Hepatocyte (in vitro differentiated cells): ENCODE measurements around the gene TCAF1. TPM values are rescaled to one million over a fixed set of nuclear protein-coding genes. Genes with fewer than 3 reads are reported as not detected.
"Not testable (repeated sequence)": the region's sequence is repeated elsewhere in the genome, so short reads cannot be mapped to it uniquely, and the experiment has no call there.

Source experiments
- DNase-seq: peaks from one replicate; pipeline ENCODE4 v3.0.0-alpha.2; 2016; ENCODE audit warnings: low spot score
- H2AFZ ChIP-seq: fragments of 200-600 bp; sonication (generic); 2 replicates; pipeline ENCODE4 v1.6.0; 2016; ENCODE audit warnings: antibody characterized with exemption, mild to moderate bottlenecking
- H3K27ac ChIP-seq: fragments of 200-600 bp; sonication (generic); 2 replicates; pipeline ENCODE4 v1.5.1; 2016; ENCODE audit warnings: mild to moderate bottlenecking
- H3K27me3 ChIP-seq: fragments of 200-600 bp; sonication (generic); 2 replicates; pipeline ENCODE4 v1.6.1; 2016
- H3K36me3 ChIP-seq: fragments of 200-600 bp; sonication (generic); replicated peaks from 2 replicates; pipeline ENCODE4 v1.5.1; 2016; ENCODE audit warnings: low read depth; ENCODE audit not compliant: insufficient read depth
- H3K4me1 ChIP-seq: fragments of 200-600 bp; sonication (generic); 2 replicates; pipeline ENCODE4 v1.5.1; 2016; ENCODE audit warnings: mild to moderate bottlenecking, moderate library complexity; ENCODE audit not compliant: insufficient read depth
- H3K4me2 ChIP-seq: fragments of 200-600 bp; sonication (generic); 2 replicates; pipeline ENCODE4 v1.6.0; 2016
- H3K4me3 ChIP-seq: fragments of 200-600 bp; sonication (generic); 2 replicates; pipeline ENCODE4 v1.5.1; 2016; ENCODE audit warnings: mild to moderate bottlenecking
- H3K79me2 ChIP-seq: fragments of 200-600 bp; sonication (generic); 2 replicates; pipeline ENCODE4 v1.6.0; 2017; ENCODE audit warnings: mild to moderate bottlenecking
- H3K9me2 ChIP-seq: fragments of 200-600 bp; sonication (generic); replicated peaks from 2 replicates; pipeline ENCODE4 v1.6.0; 2017; ENCODE audit warnings: mild to moderate bottlenecking; ENCODE audit not compliant: insufficient read depth
- H3K9me3 ChIP-seq: fragments of 200-600 bp; sonication (generic); 2 replicates; pipeline ENCODE4 v1.5.1; 2016; ENCODE audit warnings: low read depth, mild to moderate bottlenecking
- H4K20me1 ChIP-seq: fragments of 200-600 bp; sonication (generic); 2 replicates; pipeline ENCODE4 v1.6.0; 2016; ENCODE audit warnings: mild to moderate bottlenecking; ENCODE audit not compliant: insufficient read depth, poor library complexity, severe bottlenecking
- EZH2 ChIP-seq: fragments of 200-600 bp; sonication (generic); IDR thresholded peaks from 2 replicates; pipeline ENCODE4 v1.6.1; 2016; ENCODE audit warnings: antibody characterized with exemption, mild to moderate bottlenecking, borderline replicate concordance
- EZH2phosphoT487 ChIP-seq: fragments of 200-600 bp; sonication (generic); IDR thresholded peaks from one replicate; pipeline ENCODE4 v1.6.1; 2018; ENCODE audit warnings: antibody characterized with exemption, mild to moderate bottlenecking, low read depth, moderate library complexity; ENCODE audit not compliant: unreplicated experiment, severe bottlenecking
- WGBS: methylation state at CpG from one replicate; pipeline ENCODE4 v1.1.6; 2016; ENCODE audit warnings: low lambda C conversion rate; ENCODE audit errors: missing lambda C conversion rate; 5-methylcytosine and 5-hydroxymethylcytosine counted together
- polyA plus RNA-seq: library from polyadenylated mRNA; unstranded; fragments of >200 nt; fragmentation: Nextera tagmentation; extraction: Ambion mirVana; gene quantifications from 2 replicates; pipeline ENCODE4 v1.2.1, GENCODE V29; 2016
- total RNA-seq: library from RNA; depleted of rRNA; stranded (reverse); fragments of >200 nt; gene quantifications from 2 replicates; pipeline ENCODE4 v1.2.3, GENCODE V29; 2014
- TF ChIP-seq, protein P1 (sequence below): fragments of 200-600 bp; sonication (generic); IDR thresholded peaks from 2 replicates; pipeline ENCODE4 v1.5.1; 2016; ENCODE audit warnings: antibody characterized with exemption, mild to moderate bottlenecking; ENCODE audit not compliant: poor library complexity

The TCAF1 gene
- total and polyA plus RNA-seq, 2 experiments from 2014 or later: 59.6 to 121 TPM

DNA sequence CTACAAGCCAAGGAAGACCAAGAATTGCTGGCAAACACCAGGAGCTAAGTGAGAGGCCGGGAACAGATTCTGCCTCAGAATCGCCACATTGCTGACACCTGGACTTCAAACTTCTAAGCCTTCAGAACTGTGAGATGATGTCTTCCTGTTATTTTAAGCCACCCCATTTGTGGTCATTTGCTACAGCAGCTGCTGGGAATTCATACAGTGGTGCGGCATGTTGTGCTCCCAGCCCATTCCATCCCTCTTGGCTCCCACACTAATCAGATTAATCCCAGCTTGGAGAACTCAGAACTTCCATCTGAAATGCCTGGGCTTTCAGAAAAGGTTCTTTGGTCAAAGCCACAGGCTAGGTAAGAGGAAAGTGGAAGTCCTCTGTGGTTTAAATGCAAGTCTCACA lies 24.9 kb downstream of the TCAF1 start:
- TF ChIP-seq, protein P1, sequence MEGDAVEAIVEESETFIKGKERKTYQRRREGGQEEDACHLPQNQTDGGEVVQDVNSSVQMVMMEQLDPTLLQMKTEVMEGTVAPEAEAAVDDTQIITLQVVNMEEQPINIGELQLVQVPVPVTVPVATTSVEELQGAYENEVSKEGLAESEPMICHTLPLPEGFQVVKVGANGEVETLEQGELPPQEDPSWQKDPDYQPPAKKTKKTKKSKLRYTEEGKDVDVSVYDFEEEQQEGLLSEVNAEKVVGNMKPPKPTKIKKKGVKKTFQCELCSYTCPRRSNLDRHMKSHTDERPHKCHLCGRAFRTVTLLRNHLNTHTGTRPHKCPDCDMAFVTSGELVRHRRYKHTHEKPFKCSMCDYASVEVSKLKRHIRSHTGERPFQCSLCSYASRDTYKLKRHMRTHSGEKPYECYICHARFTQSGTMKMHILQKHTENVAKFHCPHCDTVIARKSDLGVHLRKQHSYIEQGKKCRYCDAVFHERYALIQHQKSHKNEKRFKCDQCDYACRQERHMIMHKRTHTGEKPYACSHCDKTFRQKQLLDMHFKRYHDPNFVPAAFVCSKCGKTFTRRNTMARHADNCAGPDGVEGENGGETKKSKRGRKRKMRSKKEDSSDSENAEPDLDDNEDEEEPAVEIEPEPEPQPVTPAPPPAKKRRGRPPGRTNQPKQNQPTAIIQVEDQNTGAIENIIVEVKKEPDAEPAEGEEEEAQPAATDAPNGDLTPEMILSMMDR: no peak
- no peak for TF ChIP-seq EZH2
- no peak for TF ChIP-seq EZH2phosphoT487
- no peak for DNase-seq
- H3K9me2 ChIP-seq: no peaks in the 10 kb centered on the region
- no peak overlapping the region for H2AFZ ChIP-seq
- H3K36me3 ChIP-seq: no peaks in the 10 kb centered on the region
- peaks cover 38% of the 10 kb centered on the region for H4K20me1 ChIP-seq
- no peak overlapping the region for H3K4me2 ChIP-seq
- H3K79me2 ChIP-seq: peaks cover 69% of the 10 kb centered on the region
- no peaks in the 10 kb centered on the region for H3K9me3 ChIP-seq
- no peak overlapping the region for H3K4me3 ChIP-seq
- peaks cover 7% of the 10 kb centered on the region for H3K4me1 ChIP-seq
- 98% methylated on average over 3 of the region's 3 CpGs for WGBS
- H3K27ac ChIP-seq: no peak overlapping the region
- no peaks in the 10 kb centered on the region for H3K27me3 ChIP-seq

DNA sequence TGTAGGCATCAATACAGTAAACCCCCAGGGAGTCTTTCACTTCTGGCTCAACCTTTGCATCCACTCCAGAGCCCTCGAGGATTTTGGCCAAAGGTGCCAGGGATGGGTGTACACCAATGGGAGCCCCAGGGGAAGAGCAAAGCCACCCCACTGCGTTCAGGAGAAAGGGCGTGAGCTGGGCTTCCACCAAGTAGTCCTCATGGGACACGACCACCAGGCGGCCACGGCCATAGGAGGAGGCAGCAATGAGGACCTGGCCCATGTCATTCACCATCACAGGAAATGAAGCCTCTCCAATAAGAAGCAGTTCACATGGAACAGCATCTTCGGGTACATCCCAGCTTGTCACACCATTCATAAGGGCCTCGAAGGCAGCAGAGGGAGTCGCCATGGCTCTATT lies 25.8 kb downstream of the TCAF1 start:
- Histone ChIP-seq H3K27ac (no peak overlapping the region), H2AFZ (no peak overlapping the region), H3K36me3 (no peaks in the 10 kb centered on the region), H3K4me3 (no peak overlapping the region), H3K79me2 (peaks cover 64% of the 10 kb centered on the region), H3K9me3 (no peaks in the 10 kb centered on the region), H4K20me1 (peaks cover 34% of the 10 kb centered on the region), H3K9me2 (no peaks in the 10 kb centered on the region), H3K4me1 (peaks cover 3% of the 10 kb centered on the region), H3K27me3 (no peaks in the 10 kb centered on the region), H3K4me2 (no peak overlapping the region)
- TF ChIP-seq, protein P1: no peak
- TF ChIP-seq EZH2 (no peak), EZH2phosphoT487 (no peak)
- WGBS: 95% methylated on average over 9 of the region's 9 CpGs
- no peak for DNase-seq

DNA sequence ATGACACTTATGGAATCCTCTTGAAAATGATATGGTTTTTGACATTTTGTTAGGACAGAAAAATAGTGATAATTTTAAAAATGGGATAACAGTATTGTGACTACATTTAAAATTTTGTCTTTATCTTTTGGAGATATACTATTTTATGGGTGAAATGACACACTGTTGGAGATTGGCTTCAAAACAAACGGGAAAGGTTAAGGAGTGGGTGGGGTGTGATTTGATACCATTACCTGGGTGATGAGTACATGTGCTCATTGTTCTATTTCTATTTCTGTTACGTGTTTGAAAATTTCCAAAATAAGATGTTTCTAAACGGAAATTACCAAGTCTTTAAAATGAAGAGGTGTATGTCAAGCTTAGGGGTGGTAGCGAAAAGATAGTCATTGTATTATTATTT lies 28.7 kb downstream of the TCAF1 start:
- not testable (repeated sequence) for H2AFZ ChIP-seq
- H3K79me2 ChIP-seq: peaks cover 34% of the 10 kb centered on the region
- WGBS: 95% methylated on average over 3 of the region's 4 CpGs

DNA sequence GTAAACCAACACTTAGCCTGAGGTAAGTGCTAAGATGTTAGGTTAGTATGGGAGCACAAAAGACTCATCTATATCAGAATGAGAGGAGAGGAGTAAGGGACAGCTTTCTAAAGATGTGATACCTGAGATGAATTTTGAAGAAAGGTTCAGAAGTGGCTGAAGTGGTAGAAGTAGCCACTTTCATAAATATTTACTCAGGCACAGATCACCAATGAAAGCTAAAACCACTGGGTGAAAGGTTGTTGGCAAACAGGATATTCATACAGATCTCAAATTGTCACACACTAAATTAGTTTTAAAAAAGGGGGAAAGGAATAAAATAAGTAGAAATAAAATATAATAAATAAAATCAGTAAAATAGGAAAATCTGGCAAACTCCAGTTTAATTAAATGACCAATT lies 30.4 kb downstream of the TCAF1 start:
- not testable (repeated sequence) for H3K36me3 ChIP-seq, H4K20me1 ChIP-seq, H3K27ac ChIP-seq, H3K4me1 ChIP-seq, H3K9me3 ChIP-seq, H3K9me2 ChIP-seq, H3K4me3 ChIP-seq, H3K4me2 ChIP-seq, H3K27me3 ChIP-seq, H2AFZ ChIP-seq, DNase-seq
- H3K79me2 ChIP-seq: peaks cover 19% of the 10 kb centered on the region

More for the DNA sequence above, 28.7 kb downstream of the TCAF1 start:
- H3K4me3 ChIP-seq, H3K9me2 ChIP-seq, H3K27ac ChIP-seq, H3K4me2 ChIP-seq, H4K20me1 ChIP-seq, H3K27me3 ChIP-seq, H3K4me1 ChIP-seq, H3K36me3 ChIP-seq, H3K9me3 ChIP-seq, DNase-seq: not testable (repeated sequence)

DNA sequence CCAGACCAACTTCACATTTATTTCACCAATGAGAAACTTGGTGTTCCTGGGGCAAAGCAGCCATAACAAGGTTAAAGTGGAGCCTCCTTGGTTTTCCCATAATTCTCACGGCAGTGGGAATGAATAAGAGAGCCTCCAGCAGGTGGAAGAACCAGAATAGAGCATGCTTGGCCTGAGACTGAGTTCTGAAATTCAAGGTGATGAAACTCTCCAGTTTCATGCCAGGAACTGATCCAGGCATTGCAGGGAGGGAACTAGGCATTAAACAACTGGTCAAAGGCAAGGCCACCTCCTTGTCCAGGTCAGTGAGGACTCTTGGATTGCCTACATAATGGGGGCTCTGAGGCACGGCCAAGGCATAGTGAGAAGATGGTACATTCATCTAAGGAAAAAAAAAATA lies 44.0 kb downstream of the TCAF1 start:
- not testable (repeated sequence) for H3K4me2 ChIP-seq, H3K79me2 ChIP-seq, H3K9me2 ChIP-seq, H2AFZ ChIP-seq, H3K27me3 ChIP-seq, DNase-seq, H3K9me3 ChIP-seq, H3K27ac ChIP-seq, H3K4me1 ChIP-seq, H3K36me3 ChIP-seq, H3K4me3 ChIP-seq, H4K20me1 ChIP-seq
- WGBS: no CpG with 5 or more reads among the region's 2 CpGs

DNA sequence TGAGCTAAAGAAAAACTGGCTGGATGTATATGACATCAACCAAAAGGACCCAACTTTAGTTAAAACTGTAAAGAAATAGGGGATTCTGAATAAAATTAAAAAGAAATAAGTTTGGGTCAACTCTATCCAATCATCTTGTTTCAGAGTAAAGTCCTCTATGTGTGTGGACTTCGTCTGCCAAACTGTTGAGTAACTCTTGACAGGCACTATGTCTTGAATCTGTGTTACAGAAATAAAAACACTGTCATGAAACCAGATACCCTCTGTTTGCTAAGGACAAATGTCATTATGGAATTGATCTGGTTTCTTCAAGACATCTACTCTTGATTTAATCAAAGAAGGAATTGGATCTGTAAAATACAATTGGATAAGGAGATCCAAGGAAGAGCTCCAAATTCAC lies 46.5 kb downstream of the TCAF1 start:
- DNase-seq: not testable (repeated sequence)
- WGBS: no CpG with 5 or more reads among the region's 1 CpG

More for the DNA sequence above, 46.5 kb downstream of the TCAF1 start:
- not testable (repeated sequence) for H4K20me1 ChIP-seq, H3K36me3 ChIP-seq, H2AFZ ChIP-seq, H3K4me1 ChIP-seq, H3K27me3 ChIP-seq, H3K79me2 ChIP-seq, H3K4me3 ChIP-seq, H3K4me2 ChIP-seq, H3K9me2 ChIP-seq, H3K9me3 ChIP-seq, H3K27ac ChIP-seq
